GM23248 (cell line): ENCODE data around the gene TXNL4B. TPM values are rescaled to one million over a fixed set of nuclear protein-coding genes. Genes with fewer than 3 reads are reported as not detected.

ENCODE experiments used
- DNase-seq: peaks from one replicate; pipeline ENCODE4 v3.0.0-alpha.2; 2015
- H2AFZ ChIP-seq: fragments of 200-600 bp; sonication (generic); 2 replicates; pipeline ENCODE4 v1.6.1; 2016; ENCODE audit warnings: antibody characterized with exemption
- H3F3A ChIP-seq: fragments of 200-600 bp; sonication (generic); 2 replicates; pipeline ENCODE4 v1.6.1; 2016; ENCODE audit warnings: mild to moderate bottlenecking, antibody characterized with exemption, mixed run types; ENCODE audit not compliant: insufficient read depth
- H3K27ac ChIP-seq: fragments of 200-600 bp; sonication (generic); 2 replicates; pipeline ENCODE4 v1.5.1; 2016; ENCODE audit warnings: mild to moderate bottlenecking
- H3K27me3 ChIP-seq: fragments of 200-600 bp; sonication (generic); replicated peaks from 2 replicates; pipeline ENCODE4 v1.6.1; 2016; ENCODE audit warnings: mild to moderate bottlenecking; ENCODE audit not compliant: insufficient read depth
- H3K36me3 ChIP-seq: fragments of 200-600 bp; sonication (generic); 2 replicates; pipeline ENCODE4 v1.6.1; 2016; ENCODE audit warnings: low read depth, mild to moderate bottlenecking
- H3K4me1 ChIP-seq: fragments of 200-600 bp; sonication (generic); 2 replicates; pipeline ENCODE4 v1.6.1; 2016; ENCODE audit warnings: mild to moderate bottlenecking; ENCODE audit not compliant: insufficient read depth
- H3K4me2 ChIP-seq: fragments of 200-600 bp; sonication (generic); one replicate; pipeline ENCODE4 v1.6.1; 2016; ENCODE audit warnings: mild to moderate bottlenecking; ENCODE audit not compliant: unreplicated experiment
- H3K4me3 ChIP-seq: fragments of 200-600 bp; sonication (generic); 2 replicates; pipeline ENCODE4 v1.5.1; 2016; ENCODE audit warnings: mild to moderate bottlenecking
- H3K79me2 ChIP-seq: fragments of 200-600 bp; sonication (generic); 2 replicates; pipeline ENCODE4 v1.6.1; 2016; ENCODE audit warnings: mild to moderate bottlenecking; ENCODE audit not compliant: insufficient read depth
- H3K9ac ChIP-seq: fragments of 200-600 bp; sonication (generic); 2 replicates; pipeline ENCODE4 v1.6.1; 2016; ENCODE audit warnings: mild to moderate bottlenecking
- H3K9me2 ChIP-seq: fragments of 200-600 bp; sonication (generic); 2 replicates; pipeline ENCODE4 v1.6.1; 2016; ENCODE audit warnings: mixed run types, mild to moderate bottlenecking, moderate library complexity; ENCODE audit not compliant: insufficient read depth
- H3K9me3 ChIP-seq: fragments of 200-600 bp; sonication (generic); one replicate; pipeline ENCODE4 v1.6.1; 2017; ENCODE audit warnings: low read depth
- H4K20me1 ChIP-seq: fragments of 200-600 bp; sonication (generic); 2 replicates; pipeline ENCODE4 v1.6.0; 2016; ENCODE audit not compliant: insufficient read depth
- EZH2 ChIP-seq: fragments of 200-600 bp; sonication (generic); IDR thresholded peaks from 2 replicates; pipeline ENCODE4 v1.6.1; 2018; ENCODE audit warnings: antibody characterized with exemption, mild to moderate bottlenecking; ENCODE audit not compliant: insufficient read depth, poor library complexity, severe bottlenecking
- EZH2phosphoT487 ChIP-seq: fragments of 200-600 bp; sonication (generic); IDR thresholded peaks from 2 replicates; pipeline ENCODE4 v1.6.1; 2018; ENCODE audit warnings: antibody characterized with exemption, moderate library complexity, mild to moderate bottlenecking, low read depth; ENCODE audit not compliant: insufficient read depth
- WGBS, 2 experiments: methylation state at CpG; one replicate each; pipeline ENCODE4 v1.1.6; 2015 to 2017; ENCODE audit warnings: low lambda C conversion rate in 2 of 2, low coverage in 1 of 2; ENCODE audit errors: missing lambda C conversion rate in 2 of 2; 5-methylcytosine and 5-hydroxymethylcytosine counted together
- in situ Hi-C: fragments of 300-500 bp; cut with MboI; formaldehyde crosslinking; loops from 2 replicates; pipeline ENCODE4 v1.15.0; 2020
- polyA plus RNA-seq: library from polyadenylated mRNA; unstranded; fragments of >200 nt; fragmentation: Nextera tagmentation; extraction: Ambion mirVana; gene quantifications from 2 replicates; pipeline ENCODE4 v1.2.1, GENCODE V29; 2016
- total RNA-seq: library from RNA; depleted of rRNA; stranded (reverse); fragments of >200 nt; shearing (Covaris generic); gene quantifications from 2 replicates; pipeline ENCODE4 v1.2.3, GENCODE V29; 2014

Gene TXNL4B
- total and polyA plus RNA-seq, 2 experiments from 2014 or later: 6.6 to 9.1 TPM

- Histone ChIP-seq H3K4me2 (no peak overlapping the region), H3K79me2 (no peaks in the 10 kb centered on the region), H3K27ac (no peak overlapping the region), H3K4me3 (no peak overlapping the region), H3K9ac (no peak overlapping the region), H4K20me1 (no peaks in the 10 kb centered on the region), H3K9me3 (no peaks in the 10 kb centered on the region), H3K27me3 (no peaks in the 10 kb centered on the region), H3K36me3 (no peaks in the 10 kb centered on the region), H3F3A (no peaks in the 10 kb centered on the region), H2AFZ (no peak overlapping the region), H3K9me2 (no peaks in the 10 kb centered on the region), H3K4me1 (no peaks in the 10 kb centered on the region)
- in situ Hi-C loops: loop anchor here (10.0 kb wide), 1 partner anchor 342 kb away; no protein-coding TSS in a partner anchor
- 94 to 95% methylated on average over 2 of the region's 2 CpGs for WGBS, 2 experiments
- DNase-seq: no peak
- TF ChIP-seq EZH2phosphoT487 (no peak), EZH2 (no peak)
These were observed 28.9 kb upstream of the TXNL4B start for GRCh38 chr16:72122308-72122707.

DNA sequence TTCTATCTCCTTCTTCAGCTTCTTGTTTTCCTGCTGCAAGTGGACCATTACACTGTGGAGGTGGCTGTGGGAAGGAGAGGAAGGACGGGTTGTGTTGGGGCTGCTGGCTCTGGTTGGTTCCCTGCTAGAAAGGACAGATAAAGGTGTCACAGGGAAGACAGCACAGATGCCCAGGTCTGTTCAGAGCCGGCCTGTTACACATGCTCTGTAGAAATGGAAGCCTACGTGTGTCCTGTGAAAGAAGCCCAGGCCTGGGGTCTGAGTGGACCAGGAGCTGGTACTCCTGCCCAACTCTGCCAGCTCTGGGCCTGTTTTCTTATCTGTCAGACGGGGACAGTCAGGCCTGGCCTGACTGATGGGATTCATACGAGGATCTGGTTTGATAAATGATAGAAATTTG lies 26.6 kb upstream of the TXNL4B start:
- no peak for TF ChIP-seq EZH2
- TF ChIP-seq EZH2phosphoT487: no peak
- WGBS, 2 experiments: 76 to 91% methylated on average over 5 of the region's 5 CpGs
- Histone ChIP-seq H3K36me3 (no peaks in the 10 kb centered on the region), H2AFZ (no peak overlapping the region), H3K4me2 (no peak overlapping the region), H3K4me1 (no peaks in the 10 kb centered on the region), H3K9me3 (no peaks in the 10 kb centered on the region), H3K9ac (no peak overlapping the region), H3K27me3 (no peaks in the 10 kb centered on the region), H3K9me2 (no peaks in the 10 kb centered on the region), H3K27ac (no peak overlapping the region), H4K20me1 (no peaks in the 10 kb centered on the region), H3K79me2 (no peaks in the 10 kb centered on the region), H3F3A (no peaks in the 10 kb centered on the region), H3K4me3 (no peak overlapping the region)
- DNase-seq: no peak
- in situ Hi-C loops: loop anchor here (10.0 kb wide), 1 partner anchor 345 kb away; no protein-coding TSS in a partner anchor

DNA sequence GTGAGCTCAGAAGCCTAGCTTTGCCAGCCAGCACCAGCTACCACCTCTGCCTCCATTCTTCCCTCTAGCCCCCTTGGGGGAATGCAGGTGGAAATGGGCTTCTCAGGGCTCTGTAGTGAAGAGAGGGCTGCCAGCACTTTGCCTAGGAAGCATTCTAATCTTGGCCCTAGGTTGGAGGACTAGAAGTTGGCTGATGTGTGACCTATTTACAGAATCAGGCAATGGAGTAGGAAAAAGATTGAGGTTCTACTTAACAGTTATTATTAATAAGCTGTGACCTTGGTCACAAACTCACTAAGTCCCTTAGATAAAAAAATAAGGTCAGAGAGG lies 20.2 kb upstream of the TXNL4B start:
- H4K20me1 ChIP-seq: no peaks in the 10 kb centered on the region
- in situ Hi-C loops: no loop called here
- H3K4me2 ChIP-seq: no peak overlapping the region
- no peaks in the 10 kb centered on the region for H3K9me3 ChIP-seq
- no peaks in the 10 kb centered on the region for H3K27me3 ChIP-seq
- H3K27ac ChIP-seq: no peak overlapping the region
- no peaks in the 10 kb centered on the region for H3K4me1 ChIP-seq
- peaks cover 14% of the 10 kb centered on the region for H3K36me3 ChIP-seq
- no peaks in the 10 kb centered on the region for H3K79me2 ChIP-seq
- H3K9ac ChIP-seq: no peak overlapping the region
- TF ChIP-seq EZH2phosphoT487 (no peak), EZH2 (no peak)
- no peaks in the 10 kb centered on the region for H3K9me2 ChIP-seq
- no peak overlapping the region for H2AFZ ChIP-seq
- DNase-seq: no peak
- no peaks in the 10 kb centered on the region for H3F3A ChIP-seq
- no peak overlapping the region for H3K4me3 ChIP-seq

- TF ChIP-seq EZH2 (no peak), EZH2phosphoT487 (no peak)
- in situ Hi-C loops: no loop called here
- Histone ChIP-seq H3K9me2 (no peaks in the 10 kb centered on the region), H4K20me1 (no peaks in the 10 kb centered on the region), H3K27me3 (no peaks in the 10 kb centered on the region), H3K4me3 (no peak overlapping the region), H3K27ac (no peak overlapping the region), H3F3A (no peaks in the 10 kb centered on the region), H3K4me2 (no peak overlapping the region), H3K9me3 (no peaks in the 10 kb centered on the region), H2AFZ (no peak overlapping the region), H3K79me2 (no peaks in the 10 kb centered on the region), H3K36me3 (peaks cover 16% of the 10 kb centered on the region), H3K4me1 (no peaks in the 10 kb centered on the region), H3K9ac (no peak overlapping the region)
- DNase-seq: no peak
- 95 to 97% methylated on average over 7 of the region's 7 CpGs for WGBS, 2 experiments
These were observed 19.6 kb upstream of the TXNL4B start for GRCh38 chr16:72112906-72113615.

GRCh38 chr16:72112452-72112792 lies 19.0 kb upstream of the TXNL4B start:
- Histone ChIP-seq H3K79me2 (no peaks in the 10 kb centered on the region), H3K27me3 (no peaks in the 10 kb centered on the region), H3K4me2 (no peak overlapping the region), H4K20me1 (no peaks in the 10 kb centered on the region), H2AFZ (no peak overlapping the region), H3F3A (no peaks in the 10 kb centered on the region), H3K9ac (no peak overlapping the region), H3K9me2 (no peaks in the 10 kb centered on the region), H3K36me3 (peaks cover 19% of the 10 kb centered on the region), H3K4me3 (no peak overlapping the region), H3K27ac (no peak overlapping the region), H3K9me3 (no peaks in the 10 kb centered on the region), H3K4me1 (no peaks in the 10 kb centered on the region)
- in situ Hi-C loops: no loop called here
- TF ChIP-seq EZH2 (no peak), EZH2phosphoT487 (no peak)
- 93 to 94% methylated on average over 15 of the region's 15 CpGs for WGBS, 2 experiments
- no peak for DNase-seq
